A673 (cell line): ENCODE results near the gene MAGIX. TPM values are rescaled to one million over a fixed set of nuclear protein-coding genes. Genes with fewer than 3 reads are reported as not detected.

ENCODE experiments used
- BruUV-seq: library from RNA; stranded (reverse); fragments of 400-500 nt; replicated peaks from 2 replicates; lab custom pipeline; 2021; lab: Mats Ljungman, UMichigan
- CTCF ChIA-PET: fragments of 300-600 bp; sonication (Branson Sonifier 250); formaldehyde crosslinking; loops from one replicate; lab custom pipeline; 2022; ENCODE audit warnings: antibody characterized with exemption; lab: Charles Lee
- POLR2A ChIA-PET: fragments of 300-600 bp; sonication (Branson Sonifier 250); formaldehyde crosslinking; loops from one replicate; lab custom pipeline; 2022; ENCODE audit warnings: antibody characterized with exemption; ENCODE audit not compliant: low non-redundant PET; lab: Charles Lee
- DNase-seq: peaks from one replicate; pipeline ENCODE4 v3.0.0-alpha.2; 2015; ENCODE audit warnings: low spot score
- H3K27ac ChIP-seq: fragments of 200-600 bp; sonication (generic); 2 replicates; pipeline ENCODE4 v1.5.1; 2016; ENCODE audit warnings: mixed run types, low read depth, mild to moderate bottlenecking, mixed read lengths, antibody characterized with exemption, low read length; ENCODE audit not compliant: poor library complexity, severe bottlenecking
- H3K27me3 ChIP-seq: fragments of 200-600 bp; sonication (generic); replicated peaks from 2 replicates; pipeline ENCODE4 v1.6.1; 2017; ENCODE audit warnings: mixed run types, low read depth, mild to moderate bottlenecking, mixed read lengths, antibody characterized with exemption, low read length; ENCODE audit not compliant: insufficient read depth, poor library complexity
- H3K36me3 ChIP-seq: fragments of 200-600 bp; sonication (generic); 2 replicates; pipeline ENCODE4 v1.6.1; 2016; ENCODE audit warnings: mixed run types, mild to moderate bottlenecking, mixed read lengths, antibody characterized with exemption, low read length; ENCODE audit not compliant: insufficient read depth, poor library complexity, severe bottlenecking
- H3K4me1 ChIP-seq: fragments of 200-600 bp; sonication (generic); 2 replicates; pipeline ENCODE4 v1.6.1; 2017; ENCODE audit warnings: mixed run types, mild to moderate bottlenecking, mixed read lengths, antibody characterized with exemption, low read length; ENCODE audit not compliant: insufficient read depth, poor library complexity, severe bottlenecking
- H3K4me3 ChIP-seq: fragments of 200-600 bp; sonication (generic); 2 replicates; pipeline ENCODE4 v1.5.1; 2016; ENCODE audit warnings: low read depth, mixed run types, mild to moderate bottlenecking, mixed read lengths, low read length; ENCODE audit not compliant: poor library complexity, severe bottlenecking
- H3K9me3 ChIP-seq: fragments of 200-600 bp; sonication (generic); 2 replicates; pipeline ENCODE4 v1.6.1; 2016; ENCODE audit warnings: mixed run types, low read depth, mild to moderate bottlenecking, mixed read lengths, antibody characterized with exemption, low read length; ENCODE audit not compliant: poor library complexity, severe bottlenecking
- EZH2 ChIP-seq: fragments of 200-600 bp; sonication (generic); IDR thresholded peaks from 2 replicates; pipeline ENCODE4 v1.6.1; 2017; ENCODE audit warnings: borderline replicate concordance, low read depth, mild to moderate bottlenecking, mixed read lengths, antibody characterized with exemption, low read length; ENCODE audit not compliant: poor library complexity, severe bottlenecking
- intact Hi-C: fragments of 100-400 bp; cut with micrococcal nuclease; formaldehyde crosslinking; loops from one replicate; pipeline ENCODE4 v1.10.0; 2022; ENCODE audit not compliant: unreplicated experiment
- total RNA-seq: library from RNA; stranded (reverse); gene quantifications from 2 replicates; pipeline ENCODE4 v1.2.3, GENCODE V29; 2021
- TF ChIP-seq, protein P1 (sequence below): fragments of 300-800, 200-600 bp; sonication (generic); conservative IDR thresholded peaks from 2 replicates; pipeline ENCODE4 v1.5.1; 2017; ENCODE audit warnings: low read depth, mild to moderate bottlenecking, antibody characterized with exemption, low read length, moderate library complexity, mixed read lengths

The MAGIX gene
- total RNA-seq, 1 experiment from 2014 or later = 1.1 TPM

GRCh38 chrX:49164589-49165360 is 2.2 kb downstream of the MAGIX start:
- Histone ChIP-seq H3K4me1 (peaks cover 6% of the 10 kb centered on the region), H3K9me3 (no peaks in the 10 kb centered on the region), H3K4me3 (no peak overlapping the region), H3K27me3 (no peaks in the 10 kb centered on the region), H3K36me3 (no peaks in the 10 kb centered on the region), H3K27ac (no peak overlapping the region)
- TF ChIP-seq EZH2 = no peak
- TF ChIP-seq, protein P1, sequence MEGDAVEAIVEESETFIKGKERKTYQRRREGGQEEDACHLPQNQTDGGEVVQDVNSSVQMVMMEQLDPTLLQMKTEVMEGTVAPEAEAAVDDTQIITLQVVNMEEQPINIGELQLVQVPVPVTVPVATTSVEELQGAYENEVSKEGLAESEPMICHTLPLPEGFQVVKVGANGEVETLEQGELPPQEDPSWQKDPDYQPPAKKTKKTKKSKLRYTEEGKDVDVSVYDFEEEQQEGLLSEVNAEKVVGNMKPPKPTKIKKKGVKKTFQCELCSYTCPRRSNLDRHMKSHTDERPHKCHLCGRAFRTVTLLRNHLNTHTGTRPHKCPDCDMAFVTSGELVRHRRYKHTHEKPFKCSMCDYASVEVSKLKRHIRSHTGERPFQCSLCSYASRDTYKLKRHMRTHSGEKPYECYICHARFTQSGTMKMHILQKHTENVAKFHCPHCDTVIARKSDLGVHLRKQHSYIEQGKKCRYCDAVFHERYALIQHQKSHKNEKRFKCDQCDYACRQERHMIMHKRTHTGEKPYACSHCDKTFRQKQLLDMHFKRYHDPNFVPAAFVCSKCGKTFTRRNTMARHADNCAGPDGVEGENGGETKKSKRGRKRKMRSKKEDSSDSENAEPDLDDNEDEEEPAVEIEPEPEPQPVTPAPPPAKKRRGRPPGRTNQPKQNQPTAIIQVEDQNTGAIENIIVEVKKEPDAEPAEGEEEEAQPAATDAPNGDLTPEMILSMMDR = no peak
- ChIA-PET CTCF (interaction anchor here (0.9 kb wide), 1 partner anchor 9 kb away, joined by 3 read pairs; no protein-coding TSS in a partner anchor), POLR2A (no interaction called here)
- DNase-seq = no peak
- intact Hi-C loops = no loop called here
- BruUV-seq = no TSS peak

GRCh38 chrX:49165901-49166881 is 3.6 kb downstream of the MAGIX start:
- no peak for TF ChIP-seq EZH2
- TF ChIP-seq, protein P1 = no peak
- Histone ChIP-seq H3K9me3 (no peaks in the 10 kb centered on the region), H3K36me3 (no peaks in the 10 kb centered on the region), H3K27ac (no peak overlapping the region), H3K4me3 (no peak overlapping the region), H3K4me1 (peaks cover 6% of the 10 kb centered on the region), H3K27me3 (no peaks in the 10 kb centered on the region)
- no TSS peak for BruUV-seq
- POLR2A ChIA-PET = interaction anchor here (0.7 kb wide), 1 partner anchor 25 kb away, joined by 5 read pairs; no protein-coding TSS in a partner anchor
- intact Hi-C loops = no loop called here
- DNase-seq = peak; percentile 67
- CTCF ChIA-PET = no interaction called here

DNA sequence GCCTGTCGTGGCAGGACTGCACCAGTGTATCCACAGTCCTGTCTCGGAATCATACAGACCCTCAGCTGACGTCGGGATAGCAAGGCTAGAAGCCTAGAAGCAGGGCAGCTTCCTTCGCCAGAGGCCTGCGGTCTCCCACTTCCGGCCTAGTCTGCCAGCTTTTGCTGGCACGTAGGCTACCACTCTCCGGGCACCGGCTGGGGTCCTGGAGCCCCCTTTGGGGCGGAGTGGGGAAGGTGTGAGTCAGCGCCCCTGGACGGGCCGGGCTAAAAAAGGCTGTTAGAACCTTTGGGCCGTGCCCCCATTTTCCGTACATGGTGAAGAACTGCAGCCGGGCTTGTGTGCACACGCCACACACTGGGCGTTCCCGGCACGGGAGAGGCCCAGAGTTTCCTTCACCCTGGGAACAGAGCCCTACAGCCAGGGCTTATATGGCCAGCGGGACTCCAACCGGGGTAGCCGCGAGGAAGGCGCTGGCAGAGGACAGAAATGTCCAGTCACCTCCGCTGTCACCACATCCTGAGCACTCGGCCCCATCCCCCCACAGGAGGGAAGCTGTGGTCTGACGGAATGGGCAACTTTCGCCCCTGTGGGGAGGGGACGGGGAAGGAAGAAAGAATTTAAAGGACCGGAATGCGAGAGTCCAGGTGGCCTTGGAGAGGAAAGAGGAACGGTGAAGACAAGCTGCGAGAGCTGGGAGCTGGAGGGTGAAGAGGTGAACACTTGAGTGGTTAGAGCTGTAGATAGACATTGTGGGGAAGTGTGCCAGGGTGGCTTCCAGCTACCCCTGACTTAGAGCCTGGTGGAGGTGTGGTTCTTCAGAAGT is 4.6 kb downstream of the MAGIX start:
- ChIA-PET CTCF (no interaction called here), POLR2A (no interaction called here)
- no peaks in the 10 kb centered on the region for H3K9me3 ChIP-seq
- no peak overlapping the region for H3K27ac ChIP-seq
- no peak for TF ChIP-seq EZH2
- TF ChIP-seq, protein P1 = no peak
- no peak overlapping the region for H3K4me3 ChIP-seq
- peaks cover 6% of the 10 kb centered on the region for H3K4me1 ChIP-seq
- no peaks in the 10 kb centered on the region for H3K27me3 ChIP-seq
- intact Hi-C loops = no loop called here
- no peak for DNase-seq
- H3K36me3 ChIP-seq = no peaks in the 10 kb centered on the region
- no TSS peak for BruUV-seq
